K562 (cell line): ENCODE data around the gene PDLIM7. TPM values are rescaled to one million over a fixed set of nuclear protein-coding genes. Genes with fewer than 3 reads are reported as not detected.
A peak's percentile ranks its signal among the peaks of the same experiment; 100 is the strongest.

ENCODE experiments used
- ARNT ChIP-seq, 2 experiments: fragments of 450-650 bp; IDR thresholded peaks; 2 replicates each; pipeline ENCODE4 v1.6.1; 2016; ENCODE audit warnings: mild to moderate bottlenecking in 1 of 2
- DLX4 ChIP-seq: fragments of 250-450 bp; sonication (Bioruptor Pico); IDR thresholded peaks from 2 replicates; pipeline ENCODE4 v1.6.1; 2021; ENCODE audit warnings: mild to moderate bottlenecking
- E2F8 ChIP-seq: fragments of 450-650 bp; IDR thresholded peaks from 2 replicates; pipeline ENCODE4 v1.7.1; 2018; ENCODE audit warnings: mild to moderate bottlenecking, low read depth; ENCODE audit not compliant: partially characterized antibody
- FOXA1 ChIP-seq: fragments of 450-650 bp; IDR thresholded peaks from 2 replicates; pipeline ENCODE4 v1.6.1; 2016; ENCODE audit warnings: mild to moderate bottlenecking, borderline replicate concordance
- JUND ChIP-seq, 2 experiments: IDR thresholded peaks; 2 replicates in 1 of 2; 3 replicates in 1 of 2; pipeline ENCODE4 v1.6.1; 2011; ENCODE audit warnings: borderline replicate concordance in 2 of 2, low read depth in 2 of 2, low read length in 2 of 2, improper control_type of control experiment in 1 of 2, missing biosample characterization in 1 of 2, missing genetic modification characterization in 1 of 2, missing genetic modification reagents in 1 of 2
- MCM3 ChIP-seq: fragments of 450-650 bp; IDR thresholded peaks from 2 replicates; pipeline ENCODE4 v1.6.1; 2016
- MTA1 ChIP-seq: fragments of 450-650 bp; IDR thresholded peaks from 2 replicates; pipeline ENCODE4 v1.6.1; 2017; ENCODE audit warnings: borderline replicate concordance
- NCOA1 ChIP-seq: fragments of 450-650 bp; IDR thresholded peaks from 2 replicates; pipeline ENCODE4 v1.6.1; 2016; ENCODE audit warnings: low read depth
- NCOR1 ChIP-seq: fragments of 450-650 bp; IDR thresholded peaks from 2 replicates; pipeline ENCODE4 v1.6.1; 2016; ENCODE audit warnings: mild to moderate bottlenecking, moderate library complexity
- PHF20 ChIP-seq: fragments of 450-650 bp; IDR thresholded peaks from 2 replicates; pipeline ENCODE4 v1.6.1; 2018; ENCODE audit not compliant: partially characterized antibody
- POLR2G ChIP-seq: fragments of 200-400 bp; formaldehyde crosslinking; IDR thresholded peaks from 2 replicates; pipeline ENCODE4 v1.6.1; 2017; ENCODE audit warnings: low read depth, mild to moderate bottlenecking, antibody characterized with exemption, low read length, moderate library complexity
- PRMT5 ChIP-seq: sonication (generic); formaldehyde crosslinking; IDR thresholded peaks from 2 replicates; pipeline ENCODE4 v1.5.0; 2020; ENCODE audit warnings: missing genetic modification reagents
- RBFOX2 ChIP-seq: fragments of 200-400 bp; formaldehyde crosslinking; IDR thresholded peaks from 2 replicates; pipeline ENCODE4 v1.6.1; 2017; ENCODE audit warnings: low read depth, mild to moderate bottlenecking, low read length, moderate library complexity
- SAFB ChIP-seq: fragments of 200-400 bp; formaldehyde crosslinking; IDR thresholded peaks from 2 replicates; pipeline ENCODE4 v1.6.1; 2017; ENCODE audit warnings: low read depth, low read length, borderline replicate concordance
- SLC30A9 ChIP-seq: fragments of 250-450 bp; sonication (Bioruptor Pico); IDR thresholded peaks from 2 replicates; pipeline ENCODE4 v1.8.0; 2022; ENCODE audit warnings: mild to moderate bottlenecking, moderate library complexity
- ZNF253 ChIP-seq: fragments of 250-450 bp; sonication (Bioruptor Pico); conservative IDR thresholded peaks from 2 replicates; pipeline ENCODE4 v1.6.1; 2021; ENCODE audit warnings: mild to moderate bottlenecking
- ZNF316 ChIP-seq: fragments of 450-650 bp; IDR thresholded peaks from 2 replicates; pipeline ENCODE4 v1.6.1; 2016
- ZNF436 ChIP-seq: fragments of 250-450, 450-650 bp; sonication (Bioruptor Pico); formaldehyde crosslinking; IDR thresholded peaks from 2 replicates; pipeline ENCODE4 v1.7.0; 2020; ENCODE audit warnings: mild to moderate bottlenecking
- polyA plus RNA-seq, 8 experiments: library from polyadenylated mRNA; depleted of rRNA in 4 of 8; stranded (reverse) in 5 of 8; unstranded in 3 of 8; fragments of >200 nt; fragmentation: Nextera tagmentation in 2 of 8; fragmentation: Illumina TruSeq in 1 of 8; extraction: Ambion mirVana in 2 of 8; extraction: Trizol in 1 of 8; gene quantifications; 2 replicates each; pipeline versions ENCODE4 v1.2.1 to v1.2.3, GENCODE V29; 2011 to 2014; ENCODE audit warnings: inconsistent platforms in 1 of 8, missing spikeins in 1 of 8
- total RNA-seq, 7 experiments: library from RNA; depleted of rRNA in 6 of 7; stranded (reverse); fragments of >200 nt in 6 of 7; fragmentation: Illumina TruSeq in 2 of 7; extraction: Trizol in 2 of 7; gene quantifications; 2 replicates each; pipeline versions ENCODE4 v1.2.1 to v1.2.3, GENCODE V29; 2011 to 2021; ENCODE audit warnings: low replicate concordance in 1 of 7
- TF ChIP-seq, protein P1 (sequence below): fragments of 250-450 bp; sonication (Bioruptor Pico); IDR thresholded peaks from 2 replicates; pipeline ENCODE4 v1.5.0; 2021; ENCODE audit warnings: mild to moderate bottlenecking, borderline replicate concordance
- TF ChIP-seq, protein P2 (sequence below): sonication (generic); formaldehyde crosslinking; IDR thresholded peaks from 2 replicates; pipeline ENCODE4 v1.8.0; 2022; ENCODE audit warnings: missing genetic modification reagents, mild to moderate bottlenecking, borderline replicate concordance
- TF ChIP-seq, protein P3 (sequence below): sonication (generic); formaldehyde crosslinking; IDR thresholded peaks from 2 replicates; pipeline ENCODE4 v1.8.1; 2022; ENCODE audit warnings: missing genetic modification reagents

PDLIM7 gene
- total and polyA plus RNA-seq, 9 of the 15 experiments (the other 6 are each of a cell fraction or from before 2014, with no cell fraction given) = 2.1 to 124 (median 32.6) TPM

DNA sequence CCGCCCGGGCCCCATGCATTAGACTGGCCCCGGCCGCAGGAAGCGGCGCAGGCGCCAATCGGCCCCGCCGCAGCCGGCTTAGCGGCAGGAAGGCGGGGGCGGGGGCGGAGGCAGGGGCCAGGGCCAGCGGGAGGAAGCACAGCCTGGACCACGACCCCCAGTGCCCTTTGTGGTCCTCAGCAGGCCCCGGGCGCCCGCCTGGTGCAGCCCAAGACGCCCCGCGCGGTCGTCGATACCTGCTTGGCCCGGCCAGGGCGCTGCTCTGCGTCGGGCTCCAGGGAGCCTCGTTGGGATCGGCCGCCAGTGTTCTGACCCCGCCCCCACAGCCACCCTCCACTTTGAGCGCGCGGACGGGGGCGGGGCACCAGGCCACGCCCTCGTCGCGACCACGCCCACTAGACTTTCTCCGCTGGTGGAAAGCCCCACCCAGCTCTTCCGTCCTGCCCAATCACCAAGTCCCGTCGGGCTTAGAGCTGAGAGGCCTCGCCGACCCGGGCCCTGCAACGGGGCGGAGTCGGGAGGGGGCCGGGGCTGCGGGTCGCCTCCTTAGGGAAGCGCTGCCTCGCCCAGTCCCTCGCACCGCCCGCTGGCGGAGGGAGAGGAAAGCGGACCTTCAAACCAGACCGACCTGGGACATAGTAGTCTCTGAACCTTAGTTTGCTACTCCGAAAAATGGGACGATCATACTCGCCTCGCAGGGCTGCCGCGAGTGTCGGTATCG is at the start of gene PDLIM7 (continued):
- TF ChIP-seq E2F8 = no peak
- TF ChIP-seq PHF20 = peak; percentile 70
- TF ChIP-seq ZNF436 (CRISPR knock-in tag) = 0 out of 2 replicates have a peak, but pooled peaks have one; percentile 36
- TF ChIP-seq, protein P1, sequence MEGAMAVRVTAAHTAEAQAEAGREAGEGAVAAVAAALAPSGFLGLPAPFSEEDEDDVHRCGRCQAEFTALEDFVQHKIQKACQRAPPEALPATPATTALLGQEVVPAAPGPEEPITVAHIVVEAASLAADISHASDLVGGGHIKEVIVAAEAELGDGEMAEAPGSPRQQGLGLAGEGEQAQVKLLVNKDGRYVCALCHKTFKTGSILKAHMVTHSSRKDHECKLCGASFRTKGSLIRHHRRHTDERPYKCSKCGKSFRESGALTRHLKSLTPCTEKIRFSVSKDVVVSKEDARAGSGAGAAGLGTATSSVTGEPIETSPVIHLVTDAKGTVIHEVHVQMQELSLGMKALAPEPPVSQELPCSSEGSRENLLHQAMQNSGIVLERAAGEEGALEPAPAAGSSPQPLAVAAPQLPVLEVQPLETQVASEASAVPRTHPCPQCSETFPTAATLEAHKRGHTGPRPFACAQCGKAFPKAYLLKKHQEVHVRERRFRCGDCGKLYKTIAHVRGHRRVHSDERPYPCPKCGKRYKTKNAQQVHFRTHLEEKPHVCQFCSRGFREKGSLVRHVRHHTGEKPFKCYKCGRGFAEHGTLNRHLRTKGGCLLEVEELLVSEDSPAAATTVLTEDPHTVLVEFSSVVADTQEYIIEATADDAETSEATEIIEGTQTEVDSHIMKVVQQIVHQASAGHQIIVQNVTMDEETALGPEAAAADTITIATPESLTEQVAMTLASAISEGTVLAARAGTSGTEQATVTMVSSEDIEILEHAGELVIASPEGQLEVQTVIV (CRISPR knock-in tag) = no peak
- TF ChIP-seq RBFOX2 = peak; percentile 95
- TF ChIP-seq, protein P2, sequence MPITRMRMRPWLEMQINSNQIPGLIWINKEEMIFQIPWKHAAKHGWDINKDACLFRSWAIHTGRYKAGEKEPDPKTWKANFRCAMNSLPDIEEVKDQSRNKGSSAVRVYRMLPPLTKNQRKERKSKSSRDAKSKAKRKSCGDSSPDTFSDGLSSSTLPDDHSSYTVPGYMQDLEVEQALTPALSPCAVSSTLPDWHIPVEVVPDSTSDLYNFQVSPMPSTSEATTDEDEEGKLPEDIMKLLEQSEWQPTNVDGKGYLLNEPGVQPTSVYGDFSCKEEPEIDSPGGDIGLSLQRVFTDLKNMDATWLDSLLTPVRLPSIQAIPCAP (CRISPR knock-in tag) = no peak
- TF ChIP-seq SLC30A9 (CRISPR knock-in tag) = no peak
- peak; percentile 47 for TF ChIP-seq JUND (IDR thresholded peaks at IDR 0.05; ENCODE audit: borderline replicate concordance, low read depth, low read length)
- no peak; the same call in 2 of the 3 replicates for TF ChIP-seq JUND (tag; IDR thresholded peaks at IDR 0.05; ENCODE audit: borderline replicate concordance, low read depth, low read length)
- TF ChIP-seq NCOR1 = peak; percentile 40
- no peak for TF ChIP-seq ARNT (IDR thresholded peaks at IDR 0.05)
- TF ChIP-seq ZNF316 = no peak
- no peak for TF ChIP-seq FOXA1
- TF ChIP-seq SAFB = no peak
- no peak for TF ChIP-seq PRMT5 (CRISPR knock-in tag)
- no peak for TF ChIP-seq ZNF253 (CRISPR knock-in tag)
- TF ChIP-seq, protein P3, sequence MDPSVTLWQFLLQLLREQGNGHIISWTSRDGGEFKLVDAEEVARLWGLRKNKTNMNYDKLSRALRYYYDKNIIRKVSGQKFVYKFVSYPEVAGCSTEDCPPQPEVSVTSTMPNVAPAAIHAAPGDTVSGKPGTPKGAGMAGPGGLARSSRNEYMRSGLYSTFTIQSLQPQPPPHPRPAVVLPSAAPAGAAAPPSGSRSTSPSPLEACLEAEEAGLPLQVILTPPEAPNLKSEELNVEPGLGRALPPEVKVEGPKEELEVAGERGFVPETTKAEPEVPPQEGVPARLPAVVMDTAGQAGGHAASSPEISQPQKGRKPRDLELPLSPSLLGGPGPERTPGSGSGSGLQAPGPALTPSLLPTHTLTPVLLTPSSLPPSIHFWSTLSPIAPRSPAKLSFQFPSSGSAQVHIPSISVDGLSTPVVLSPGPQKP (CRISPR knock-in tag) = no peak
- no peak for TF ChIP-seq NCOA1
- TF ChIP-seq DLX4 (CRISPR knock-in tag) = no peak
- TF ChIP-seq MCM3 = no peak
- TF ChIP-seq MTA1 = peak; percentile 58; the same call in 1 of the 2 replicates
- TF ChIP-seq POLR2G = peak; percentile 94
